PC-3 (cell line): Measurements from ENCODE around the gene TNFSF13B. TPM values are rescaled to one million over a fixed set of nuclear protein-coding genes. Genes with fewer than 3 reads are reported as not detected.

Experiments
- ATAC-seq: fragments of 200-7000 bp; cut with Tn5 transposase; 2 replicates; pipeline ENCODE4 v1.9.1; 2020; ENCODE audit warnings: mild to moderate bottlenecking, moderate library complexity
- BruUV-seq: library from RNA; stranded (reverse); fragments of 400-500 nt; replicated peaks from 2 replicates; lab custom pipeline; 2021; lab: Mats Ljungman, UMichigan
- CTCF ChIA-PET: fragments of 300-600 bp; sonication (Branson Sonifier 250); formaldehyde crosslinking; loops from one replicate; lab custom pipeline; 2022; ENCODE audit warnings: antibody characterized with exemption; lab: Charles Lee
- POLR2A ChIA-PET: fragments of 300-600 bp; sonication (Branson Sonifier 250); formaldehyde crosslinking; loops from one replicate; lab custom pipeline; 2022; ENCODE audit warnings: antibody characterized with exemption; ENCODE audit not compliant: unreplicated experiment; lab: Charles Lee
- DNase-seq: peaks from one replicate; pipeline ENCODE4 v3.0.0-alpha.2; 2015
- H2AFZ ChIP-seq: fragments of 300-600 bp; sonication (generic); 2 replicates; pipeline ENCODE4 v1.6.0; 2016; ENCODE audit warnings: antibody characterized with exemption, low read length
- H3F3A ChIP-seq: fragments of 300-600 bp; sonication (generic); one replicate; pipeline ENCODE4 v1.6.0; 2017; ENCODE audit warnings: antibody characterized with exemption, low read length, control low read depth, mild to moderate bottlenecking; ENCODE audit not compliant: unreplicated experiment
- H3K27ac ChIP-seq: fragments of 300-600 bp; sonication (generic); 2 replicates; pipeline ENCODE4 v1.5.1; 2016; ENCODE audit warnings: mild to moderate bottlenecking, low read length
- H3K27me3 ChIP-seq: fragments of 300-600 bp; sonication (generic); 2 replicates; pipeline ENCODE4 v1.6.1; 2016; ENCODE audit warnings: low read length, mixed read lengths
- H3K36me3 ChIP-seq: fragments of 300-600 bp; sonication (generic); 2 replicates; pipeline ENCODE4 v1.6.1; 2016; ENCODE audit warnings: low read depth, mixed run types, low read length, mixed read lengths
- H3K4me1 ChIP-seq: fragments of 300-600 bp; sonication (generic); 2 replicates; pipeline ENCODE4 v1.5.1; 2016; ENCODE audit warnings: low read length; ENCODE audit not compliant: insufficient read depth
- H3K4me2 ChIP-seq: fragments of 300-600 bp; sonication (generic); 2 replicates; pipeline ENCODE4 v1.6.0; 2016; ENCODE audit warnings: low read length
- H3K4me3 ChIP-seq: fragments of 300-600 bp; sonication (generic); 2 replicates; pipeline ENCODE4 v1.5.1; 2016; ENCODE audit warnings: mild to moderate bottlenecking, low read length, mixed read lengths
- H3K79me2 ChIP-seq: fragments of 300-600 bp; sonication (generic); 2 replicates; pipeline ENCODE4 v1.6.1; 2017; ENCODE audit warnings: low read length, mixed read lengths
- H3K9ac ChIP-seq: fragments of 300-600 bp; sonication (generic); 2 replicates; pipeline ENCODE4 v1.6.0; 2016; ENCODE audit warnings: mild to moderate bottlenecking, low read length
- H3K9me2 ChIP-seq: fragments of 300-600 bp; sonication (generic); replicated peaks from 2 replicates; pipeline ENCODE4 v1.6.1; 2016; ENCODE audit warnings: mixed run types, low read length, mixed read lengths
- H3K9me3 ChIP-seq: fragments of 300-600 bp; sonication (generic); 2 replicates; pipeline ENCODE4 v1.6.1; 2016; ENCODE audit warnings: low read length, mixed read lengths
- H4K20me1 ChIP-seq: fragments of 300-600 bp; sonication (generic); 2 replicates; pipeline ENCODE4 v1.6.1; 2016; ENCODE audit warnings: low read length, mixed read lengths
- EZH2 ChIP-seq: fragments of 300-600 bp; sonication (generic); IDR thresholded peaks from one replicate; pipeline ENCODE4 v1.6.1; 2017; ENCODE audit warnings: antibody characterized with exemption, mild to moderate bottlenecking, low read length; ENCODE audit not compliant: unreplicated experiment
- EZH2phosphoT487 ChIP-seq: fragments of 300-600 bp; sonication (generic); IDR thresholded peaks from 2 replicates; pipeline ENCODE4 v1.6.1; 2018; ENCODE audit warnings: mild to moderate bottlenecking, antibody characterized with exemption, low read length, borderline replicate concordance
- intact Hi-C: fragments of 100-400 bp; cut with micrococcal nuclease; formaldehyde crosslinking; loops from 2 replicates; pipeline ENCODE4 v1.9.0; 2023
- total RNA-seq: library from RNA; depleted of rRNA; stranded (reverse); fragments of >200 nt; gene quantifications from 2 replicates; pipeline ENCODE4 v1.2.3, GENCODE V29; 2014
- TF ChIP-seq, protein P1 (sequence below): fragments of 300-600 bp; sonication (generic); conservative IDR thresholded peaks from 2 replicates; pipeline ENCODE4 v1.5.1; 2017; ENCODE audit warnings: antibody characterized with exemption, low read depth, mild to moderate bottlenecking, low read length

The TNFSF13B gene
- total RNA-seq, 1 experiment from 2014 or later, result not detected

DNA sequence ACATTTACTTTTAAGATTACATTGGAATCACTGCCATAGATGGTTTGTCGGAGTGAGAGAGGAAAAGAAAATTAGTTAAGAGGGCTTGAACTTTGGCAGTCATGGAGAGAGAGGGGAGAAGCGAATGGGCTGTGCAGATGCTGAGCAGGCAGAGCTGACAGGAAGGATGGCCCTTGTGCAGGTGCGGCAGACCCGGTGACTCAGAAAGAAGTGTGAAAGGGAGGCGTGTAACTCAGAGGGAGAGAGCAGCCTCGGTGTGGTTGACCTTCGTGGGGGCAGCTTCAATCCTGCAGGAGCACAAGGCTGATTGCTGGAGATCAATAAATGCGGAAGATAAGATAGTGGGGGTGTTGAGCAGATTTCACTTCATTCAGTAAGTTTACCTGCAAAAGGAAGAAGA, 76.9 kb downstream of the TNFSF13B start:
- Histone ChIP-seq H3F3A (no peaks in the 10 kb centered on the region), H3K27ac (no peak overlapping the region), H3K4me1 (no peaks in the 10 kb centered on the region), H3K9me2 (no peaks in the 10 kb centered on the region), H3K36me3 (no peaks in the 10 kb centered on the region), H3K4me3 (no peak overlapping the region), H3K9me3 (no peaks in the 10 kb centered on the region), H3K4me2 (no peak overlapping the region), H2AFZ (no peak overlapping the region), H3K79me2 (no peaks in the 10 kb centered on the region), H3K27me3 (peaks cover 54% of the 10 kb centered on the region), H4K20me1 (no peaks in the 10 kb centered on the region), H3K9ac (no peak overlapping the region)
- DNase-seq, result no peak
- ATAC-seq, result no peak
- BruUV-seq, result no TSS peak
- CTCF ChIA-PET, result no interaction called here
- POLR2A ChIA-PET, result no interaction called here
- intact Hi-C loops, result no loop called here
- TF ChIP-seq EZH2phosphoT487 (no peak), EZH2 (no peak)
- TF ChIP-seq, protein P1, sequence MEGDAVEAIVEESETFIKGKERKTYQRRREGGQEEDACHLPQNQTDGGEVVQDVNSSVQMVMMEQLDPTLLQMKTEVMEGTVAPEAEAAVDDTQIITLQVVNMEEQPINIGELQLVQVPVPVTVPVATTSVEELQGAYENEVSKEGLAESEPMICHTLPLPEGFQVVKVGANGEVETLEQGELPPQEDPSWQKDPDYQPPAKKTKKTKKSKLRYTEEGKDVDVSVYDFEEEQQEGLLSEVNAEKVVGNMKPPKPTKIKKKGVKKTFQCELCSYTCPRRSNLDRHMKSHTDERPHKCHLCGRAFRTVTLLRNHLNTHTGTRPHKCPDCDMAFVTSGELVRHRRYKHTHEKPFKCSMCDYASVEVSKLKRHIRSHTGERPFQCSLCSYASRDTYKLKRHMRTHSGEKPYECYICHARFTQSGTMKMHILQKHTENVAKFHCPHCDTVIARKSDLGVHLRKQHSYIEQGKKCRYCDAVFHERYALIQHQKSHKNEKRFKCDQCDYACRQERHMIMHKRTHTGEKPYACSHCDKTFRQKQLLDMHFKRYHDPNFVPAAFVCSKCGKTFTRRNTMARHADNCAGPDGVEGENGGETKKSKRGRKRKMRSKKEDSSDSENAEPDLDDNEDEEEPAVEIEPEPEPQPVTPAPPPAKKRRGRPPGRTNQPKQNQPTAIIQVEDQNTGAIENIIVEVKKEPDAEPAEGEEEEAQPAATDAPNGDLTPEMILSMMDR, result no peak

- H3K9me2 ChIP-seq, result no peaks in the 10 kb centered on the region
- H3K4me1 ChIP-seq, result no peaks in the 10 kb centered on the region
- no peak overlapping the region for H3K4me2 ChIP-seq
- no peak overlapping the region for H2AFZ ChIP-seq
- no peak for DNase-seq
- no peak overlapping the region for H3K4me3 ChIP-seq
- intact Hi-C loops, result no loop called here
- no peaks in the 10 kb centered on the region for H3K79me2 ChIP-seq
- H3F3A ChIP-seq, result no peaks in the 10 kb centered on the region
- H3K9ac ChIP-seq, result no peak overlapping the region
- H4K20me1 ChIP-seq, result no peaks in the 10 kb centered on the region
- TF ChIP-seq EZH2 (no peak), EZH2phosphoT487 (no peak)
- TF ChIP-seq, protein P1, result no peak
- no peaks in the 10 kb centered on the region for H3K9me3 ChIP-seq
- H3K36me3 ChIP-seq, result no peaks in the 10 kb centered on the region
- POLR2A ChIA-PET, result no interaction called here
- no peak for ATAC-seq
- H3K27ac ChIP-seq, result no peak overlapping the region
- CTCF ChIA-PET, result no interaction called here
- peaks cover 68% of the 10 kb centered on the region for H3K27me3 ChIP-seq
- BruUV-seq, result no TSS peak
Observed at GRCh38 chr13:108349269-108349668, 79.8 kb downstream of the TNFSF13B start.

GRCh38 chr13:108350579-108350978, 81.1 kb downstream of the TNFSF13B start:
- intact Hi-C loops, result no loop called here
- no peak overlapping the region for H3K4me2 ChIP-seq
- no peak overlapping the region for H3K9ac ChIP-seq
- POLR2A ChIA-PET, result no interaction called here
- no peaks in the 10 kb centered on the region for H3K79me2 ChIP-seq
- no peaks in the 10 kb centered on the region for H3F3A ChIP-seq
- H3K9me3 ChIP-seq, result no peaks in the 10 kb centered on the region
- no TSS peak for BruUV-seq
- H4K20me1 ChIP-seq, result no peaks in the 10 kb centered on the region
- no peak for DNase-seq
- H3K36me3 ChIP-seq, result no peaks in the 10 kb centered on the region
- CTCF ChIA-PET, result no interaction called here
- H3K4me3 ChIP-seq, result no peak overlapping the region
- no peaks in the 10 kb centered on the region for H3K4me1 ChIP-seq
- TF ChIP-seq EZH2phosphoT487 (no peak), EZH2 (no peak)
- TF ChIP-seq, protein P1, result no peak
- H3K27me3 ChIP-seq, result peaks cover 64% of the 10 kb centered on the region
- no peak overlapping the region for H2AFZ ChIP-seq
- no peaks in the 10 kb centered on the region for H3K9me2 ChIP-seq
- H3K27ac ChIP-seq, result no peak overlapping the region
- ATAC-seq, result no peak
